ENCODE measurements around the gene ST3GAL6.

DNA sequence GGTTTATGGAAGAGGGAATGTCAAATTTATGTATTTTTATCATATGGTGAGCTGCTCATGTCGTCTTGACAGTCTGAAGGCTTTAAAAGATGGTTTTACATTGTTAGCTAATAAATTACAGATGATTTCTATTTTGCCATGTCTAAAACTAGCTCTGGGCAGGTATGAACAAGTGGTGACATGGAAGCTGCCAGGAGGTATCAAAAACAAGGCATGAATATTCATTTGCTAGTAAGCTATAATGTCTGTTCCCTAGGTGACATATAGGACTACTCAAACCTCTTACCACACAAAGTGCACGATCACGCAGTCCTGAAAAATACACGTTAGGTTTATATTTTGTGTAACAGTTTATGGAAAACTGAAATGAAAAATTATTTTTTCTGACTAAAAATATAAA, 34.8 kb downstream of the ST3GAL6 start:
- TF ChIP-seq, protein P1, sequence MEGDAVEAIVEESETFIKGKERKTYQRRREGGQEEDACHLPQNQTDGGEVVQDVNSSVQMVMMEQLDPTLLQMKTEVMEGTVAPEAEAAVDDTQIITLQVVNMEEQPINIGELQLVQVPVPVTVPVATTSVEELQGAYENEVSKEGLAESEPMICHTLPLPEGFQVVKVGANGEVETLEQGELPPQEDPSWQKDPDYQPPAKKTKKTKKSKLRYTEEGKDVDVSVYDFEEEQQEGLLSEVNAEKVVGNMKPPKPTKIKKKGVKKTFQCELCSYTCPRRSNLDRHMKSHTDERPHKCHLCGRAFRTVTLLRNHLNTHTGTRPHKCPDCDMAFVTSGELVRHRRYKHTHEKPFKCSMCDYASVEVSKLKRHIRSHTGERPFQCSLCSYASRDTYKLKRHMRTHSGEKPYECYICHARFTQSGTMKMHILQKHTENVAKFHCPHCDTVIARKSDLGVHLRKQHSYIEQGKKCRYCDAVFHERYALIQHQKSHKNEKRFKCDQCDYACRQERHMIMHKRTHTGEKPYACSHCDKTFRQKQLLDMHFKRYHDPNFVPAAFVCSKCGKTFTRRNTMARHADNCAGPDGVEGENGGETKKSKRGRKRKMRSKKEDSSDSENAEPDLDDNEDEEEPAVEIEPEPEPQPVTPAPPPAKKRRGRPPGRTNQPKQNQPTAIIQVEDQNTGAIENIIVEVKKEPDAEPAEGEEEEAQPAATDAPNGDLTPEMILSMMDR (IDR thresholded peaks at IDR 0.05; ENCODE audit: insufficient read depth, low read length) = no peak
- TF ChIP-seq POLR2AphosphoS5 (IDR thresholded peaks at IDR 0.05; ENCODE audit: low read depth) (no peak), SPI1 (IDR thresholded peaks at IDR 0.05; ENCODE audit: borderline replicate concordance, low read depth) (no peak), GABPA (IDR thresholded peaks at IDR 0.05; ENCODE audit: low read depth) (no peak)
- TF ChIP-seq, protein P2, sequence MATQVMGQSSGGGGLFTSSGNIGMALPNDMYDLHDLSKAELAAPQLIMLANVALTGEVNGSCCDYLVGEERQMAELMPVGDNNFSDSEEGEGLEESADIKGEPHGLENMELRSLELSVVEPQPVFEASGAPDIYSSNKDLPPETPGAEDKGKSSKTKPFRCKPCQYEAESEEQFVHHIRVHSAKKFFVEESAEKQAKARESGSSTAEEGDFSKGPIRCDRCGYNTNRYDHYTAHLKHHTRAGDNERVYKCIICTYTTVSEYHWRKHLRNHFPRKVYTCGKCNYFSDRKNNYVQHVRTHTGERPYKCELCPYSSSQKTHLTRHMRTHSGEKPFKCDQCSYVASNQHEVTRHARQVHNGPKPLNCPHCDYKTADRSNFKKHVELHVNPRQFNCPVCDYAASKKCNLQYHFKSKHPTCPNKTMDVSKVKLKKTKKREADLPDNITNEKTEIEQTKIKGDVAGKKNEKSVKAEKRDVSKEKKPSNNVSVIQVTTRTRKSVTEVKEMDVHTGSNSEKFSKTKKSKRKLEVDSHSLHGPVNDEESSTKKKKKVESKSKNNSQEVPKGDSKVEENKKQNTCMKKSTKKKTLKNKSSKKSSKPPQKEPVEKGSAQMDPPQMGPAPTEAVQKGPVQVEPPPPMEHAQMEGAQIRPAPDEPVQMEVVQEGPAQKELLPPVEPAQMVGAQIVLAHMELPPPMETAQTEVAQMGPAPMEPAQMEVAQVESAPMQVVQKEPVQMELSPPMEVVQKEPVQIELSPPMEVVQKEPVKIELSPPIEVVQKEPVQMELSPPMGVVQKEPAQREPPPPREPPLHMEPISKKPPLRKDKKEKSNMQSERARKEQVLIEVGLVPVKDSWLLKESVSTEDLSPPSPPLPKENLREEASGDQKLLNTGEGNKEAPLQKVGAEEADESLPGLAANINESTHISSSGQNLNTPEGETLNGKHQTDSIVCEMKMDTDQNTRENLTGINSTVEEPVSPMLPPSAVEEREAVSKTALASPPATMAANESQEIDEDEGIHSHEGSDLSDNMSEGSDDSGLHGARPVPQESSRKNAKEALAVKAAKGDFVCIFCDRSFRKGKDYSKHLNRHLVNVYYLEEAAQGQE (IDR thresholded peaks at IDR 0.05; ENCODE audit: insufficient replicate concordance, low read depth) = no peak

Measured in HL-60 (cell line).